C4-2B (cell line): Measurements from ENCODE around the gene MTRR.

Experiments used
- ZFX ChIP-seq: fragments of 450-650 bp; IDR thresholded peaks from 2 replicates; pipeline ENCODE4 v1.6.1; 2017
- TF ChIP-seq, protein P1 (sequence below): fragments of 450-650 bp; conservative IDR thresholded peaks from 2 replicates; pipeline ENCODE4 v1.5.1; 2017; ENCODE audit warnings: mild to moderate bottlenecking

DNA sequence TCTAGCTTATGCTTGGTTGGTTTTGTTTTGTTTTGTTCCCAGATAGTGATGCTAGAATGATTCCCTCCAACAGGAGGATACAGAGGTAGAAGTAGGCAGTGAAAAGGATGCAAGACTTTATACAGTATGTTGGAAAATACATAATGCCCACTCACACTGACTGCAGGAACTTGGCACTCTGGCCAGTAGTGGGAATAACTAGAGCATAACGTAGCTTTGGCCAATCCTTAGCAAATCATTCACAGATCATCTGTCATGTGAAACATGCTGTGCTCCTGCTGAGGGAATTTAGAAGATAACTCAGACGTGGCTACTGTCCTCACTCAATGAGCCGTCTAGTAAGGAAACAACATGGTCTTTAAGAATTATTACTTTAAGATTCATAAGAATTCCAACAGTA is 31.5 kb upstream of the MTRR start:
- TF ChIP-seq, protein P1, sequence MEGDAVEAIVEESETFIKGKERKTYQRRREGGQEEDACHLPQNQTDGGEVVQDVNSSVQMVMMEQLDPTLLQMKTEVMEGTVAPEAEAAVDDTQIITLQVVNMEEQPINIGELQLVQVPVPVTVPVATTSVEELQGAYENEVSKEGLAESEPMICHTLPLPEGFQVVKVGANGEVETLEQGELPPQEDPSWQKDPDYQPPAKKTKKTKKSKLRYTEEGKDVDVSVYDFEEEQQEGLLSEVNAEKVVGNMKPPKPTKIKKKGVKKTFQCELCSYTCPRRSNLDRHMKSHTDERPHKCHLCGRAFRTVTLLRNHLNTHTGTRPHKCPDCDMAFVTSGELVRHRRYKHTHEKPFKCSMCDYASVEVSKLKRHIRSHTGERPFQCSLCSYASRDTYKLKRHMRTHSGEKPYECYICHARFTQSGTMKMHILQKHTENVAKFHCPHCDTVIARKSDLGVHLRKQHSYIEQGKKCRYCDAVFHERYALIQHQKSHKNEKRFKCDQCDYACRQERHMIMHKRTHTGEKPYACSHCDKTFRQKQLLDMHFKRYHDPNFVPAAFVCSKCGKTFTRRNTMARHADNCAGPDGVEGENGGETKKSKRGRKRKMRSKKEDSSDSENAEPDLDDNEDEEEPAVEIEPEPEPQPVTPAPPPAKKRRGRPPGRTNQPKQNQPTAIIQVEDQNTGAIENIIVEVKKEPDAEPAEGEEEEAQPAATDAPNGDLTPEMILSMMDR = no peak
- TF ChIP-seq ZFX = no peak
